HepG2 (cell line): ENCODE results near the gene TMX2. TPM values are rescaled to one million over a fixed set of nuclear protein-coding genes. Genes with fewer than 3 reads are reported as not detected.

ENCODE experiments used
- ASH2L ChIP-seq: fragments of 300-600, 200-600 bp; sonication (generic); IDR thresholded peaks from 2 replicates; pipeline ENCODE4 v1.7.0; 2017; ENCODE audit warnings: low read depth, mild to moderate bottlenecking, moderate library complexity, mixed read lengths, low read length; ENCODE audit not compliant: insufficient read length
- HDAC6 ChIP-seq: fragments of 200-600 bp; sonication (generic); IDR thresholded peaks from 2 replicates; pipeline ENCODE4 v1.7.0; 2017; ENCODE audit warnings: mild to moderate bottlenecking, antibody characterized with exemption, low read length, low read depth
- HMG20A ChIP-seq: IDR thresholded peaks from 2 replicates; pipeline ENCODE4 v1.6.1; 2016; ENCODE audit warnings: borderline replicate concordance
- MNT ChIP-seq: fragments of 450-650 bp; IDR thresholded peaks from 2 replicates; pipeline ENCODE4 v1.6.1; 2016
- MTA1 ChIP-seq: sonication (generic); formaldehyde crosslinking; IDR thresholded peaks from 2 replicates; pipeline ENCODE4 v1.4.0; 2020; ENCODE audit warnings: missing genetic modification reagents, mild to moderate bottlenecking, borderline replicate concordance
- RBM39 ChIP-seq: fragments of 200-400 bp; formaldehyde crosslinking; IDR thresholded peaks from one replicate; pipeline ENCODE4 v1.6.1; 2018; ENCODE audit warnings: antibody characterized with exemption, mild to moderate bottlenecking, low read depth, low read length; ENCODE audit not compliant: poor library complexity, severe bottlenecking
- YEATS2 ChIP-seq: sonication (generic); formaldehyde crosslinking; IDR thresholded peaks from 2 replicates; pipeline ENCODE4 v1.4.0; 2020; ENCODE audit warnings: missing genetic modification reagents, borderline replicate concordance
- ZBTB40 ChIP-seq, 2 experiments: fragments of 450-650 bp in 1 of 2; sonication (generic) in 1 of 2; formaldehyde crosslinking in 1 of 2; IDR thresholded peaks; 2 replicates each; pipeline versions ENCODE4 v1.6.1 to v1.8.0; 2016 to 2022; ENCODE audit warnings: antibody characterized with exemption in 1 of 2, mild to moderate bottlenecking in 1 of 2, missing genetic modification reagents in 1 of 2
- ZBTB8A ChIP-seq: sonication (generic); formaldehyde crosslinking; IDR thresholded peaks from 2 replicates; pipeline ENCODE4 v1.4.0; 2020; ENCODE audit warnings: mild to moderate bottlenecking, low read depth, missing genetic modification reagents, borderline replicate concordance
- ZNF224 ChIP-seq: sonication (generic); formaldehyde crosslinking; IDR thresholded peaks from 2 replicates; pipeline ENCODE4 v1.5.0; 2020; ENCODE audit warnings: mild to moderate bottlenecking, missing genetic modification reagents
- ZNF24 ChIP-seq: fragments of 450-650 bp; IDR thresholded peaks from 2 replicates; pipeline ENCODE4 v1.6.1; 2017; ENCODE audit warnings: antibody characterized with exemption, mild to moderate bottlenecking
- ZNF34 ChIP-seq: sonication (generic); formaldehyde crosslinking; IDR thresholded peaks from 2 replicates; pipeline ENCODE4 v1.4.0; 2020; ENCODE audit warnings: mild to moderate bottlenecking, missing genetic modification reagents, borderline replicate concordance
- ZNF362 ChIP-seq: sonication (generic); formaldehyde crosslinking; IDR thresholded peaks from 2 replicates; pipeline ENCODE4 v1.4.0; 2020; ENCODE audit warnings: missing genetic modification reagents, mild to moderate bottlenecking, borderline replicate concordance
- ZNF441 ChIP-seq: sonication (generic); formaldehyde crosslinking; IDR thresholded peaks from 2 replicates; pipeline ENCODE4 v1.7.0; 2021; ENCODE audit warnings: missing genetic modification reagents, borderline replicate concordance
- ZNF598 ChIP-seq: sonication (generic); formaldehyde crosslinking; IDR thresholded peaks from 2 replicates; pipeline ENCODE4 v1.5.1; 2020; ENCODE audit warnings: mild to moderate bottlenecking, missing genetic modification reagents, borderline replicate concordance
- ZNF768 ChIP-seq: sonication (generic); formaldehyde crosslinking; IDR thresholded peaks from 2 replicates; pipeline ENCODE4 v1.4.0; 2020; ENCODE audit warnings: missing genetic modification reagents
- polyA plus RNA-seq, 8 experiments: library from polyadenylated mRNA; depleted of rRNA in 3 of 8; stranded (reverse) in 7 of 8; unstranded in 1 of 8; fragments of >200 nt; fragmentation: Illumina TruSeq in 4 of 8; extraction: Trizol in 4 of 8; gene quantifications; 2 replicates each; pipeline versions ENCODE4 v1.2.1 to v1.2.3, GENCODE V29; 2011 to 2016; ENCODE audit warnings: low read depth in 4 of 8, missing spikeins in 1 of 8, mixed read lengths in 1 of 8; ENCODE audit not compliant: insufficient read depth in 1 of 8
- total RNA-seq, 5 experiments: library from RNA; depleted of rRNA; stranded (reverse); fragments of >200 nt; fragmentation: Illumina TruSeq; extraction: Trizol; gene quantifications; 2 replicates each; pipeline ENCODE4 v1.2.3, GENCODE V29; 2016; ENCODE audit warnings: low read depth in 1 of 5

Gene TMX2
- total and polyA plus RNA-seq, 2 of the 13 experiments (the other 11 are each of a cell fraction or from before 2014, with no cell fraction given): 84.5 to 129 TPM

GRCh38 chr11:57761301-57762234 lies 49.2 kb downstream of the TMX2 start, which contains the start of gene CTNND1 (continued):
- no peak for TF ChIP-seq ZBTB40 (IDR thresholded peaks at IDR 0.05)
- no peak for TF ChIP-seq ZBTB40 (CRISPR knock-in tag; IDR thresholded peaks at IDR 0.05)
- TF ChIP-seq ASH2L: peak; percentile 57
- TF ChIP-seq ZNF441: no peak; the same call in 1 of the 2 replicates
- no peak for TF ChIP-seq ZNF598 (CRISPR knock-in tag)
- peak; percentile 75; the same call in 1 of the 2 replicates for TF ChIP-seq YEATS2
- no peak for TF ChIP-seq MTA1 (CRISPR knock-in tag)
- 0 out of 2 replicates have a peak, but pooled peaks have one; percentile 49 for TF ChIP-seq ZNF34
- TF ChIP-seq ZNF768: no peak
- TF ChIP-seq HMG20A (CRISPR knock-in tag): no peak
- TF ChIP-seq MNT: no peak
- no peak for TF ChIP-seq ZBTB8A (CRISPR knock-in tag)
- no peak for TF ChIP-seq RBM39
- TF ChIP-seq HDAC6: 0 out of 2 replicates have a peak, but pooled peaks have one; percentile 51
- TF ChIP-seq ZNF362 (CRISPR knock-in tag): peak; percentile 93
- TF ChIP-seq ZNF24: no peak
- no peak for TF ChIP-seq ZNF224 (CRISPR knock-in tag)
